Sigmoid colon (tissue), 7 donors: Measurements from ENCODE around the gene SRD5A3. TPM values are rescaled to one million over a fixed set of nuclear protein-coding genes. Genes with fewer than 3 reads are reported as not detected.

Experiments used
- DNase-seq: peaks from one replicate; pipeline ENCODE4 v3.0.0-alpha.2; 2019
- H3K27ac ChIP-seq, 4 donors: fragments of 200-600 bp; sonication (generic); one replicate each; pipeline ENCODE4 v1.5.1; 2016 to 2019; ENCODE audit warnings: mild to moderate bottlenecking in 1 of 4
- H3K27me3 ChIP-seq, 3 donors: fragments of 200-600 bp; sonication (generic); one replicate each; pipeline ENCODE4 v1.5.1; 2019; ENCODE audit warnings: mild to moderate bottlenecking in 1 of 3
- H3K36me3 ChIP-seq, 4 donors: fragments of 200-600 bp; sonication (generic); one replicate each; pipeline ENCODE4 v1.5.1; 2016 to 2019
- H3K4me1 ChIP-seq, 4 donors: fragments of 200-600 bp; sonication (generic); one replicate each; pipeline ENCODE4 v1.5.1; 2017 to 2019
- H3K4me3 ChIP-seq, 4 donors: fragments of 200-600 bp; sonication (generic); one replicate each; pipeline ENCODE4 v1.5.1; 2017 to 2019; ENCODE audit warnings: mild to moderate bottlenecking in 2 of 4, moderate library complexity in 1 of 4
- H3K9me3 ChIP-seq, 4 donors: fragments of 200-600 bp in 3 of 4; sonication (generic) in 3 of 4; one replicate each; pipeline versions ENCODE4 v1.5.1 to v1.6.1; 2013 to 2019
- EP300 ChIP-seq, 4 donors: sonication (generic); formaldehyde crosslinking; IDR thresholded peaks; one replicate each; pipeline ENCODE4 v1.6.1; 2017; ENCODE audit warnings: antibody characterized with exemption in 4 of 4
- POLR2A ChIP-seq, 2 donors: fragments of 450-650 bp; IDR thresholded peaks; one replicate each; pipeline ENCODE4 v1.6.1; 2016; ENCODE audit warnings: antibody characterized with exemption in 2 of 2, mild to moderate bottlenecking in 2 of 2, moderate library complexity in 2 of 2
- POLR2AphosphoS5 ChIP-seq, 4 donors: sonication (generic); formaldehyde crosslinking; IDR thresholded peaks; one replicate each; pipeline ENCODE4 v1.6.1; 2017; ENCODE audit warnings: antibody characterized with exemption in 4 of 4
- WGBS, 2 donors: extraction: QIAGEN DNeasy Blood & Tissue Kit; methylation state at CpG; one replicate each; pipeline ENCODE4 v1.1.7; 2013; 5-methylcytosine and 5-hydroxymethylcytosine counted together
- intact Hi-C: fragments of 100-400 bp; cut with DNase I; formaldehyde crosslinking; loops from one replicate; pipeline ENCODE4 v1.15.1; 2023
- polyA plus RNA-seq, 3 donors: library from polyadenylated mRNA; stranded (reverse); fragments of 200-250 nt; gene quantifications; one replicate each; pipeline ENCODE4 v1.2.3, GENCODE V29; 2013
- total RNA-seq, 4 donors: library from RNA; depleted of rRNA; stranded (reverse); fragments of >200 nt; gene quantifications; one replicate each; pipeline ENCODE4 v1.1.0, GENCODE V29; 2016
- TF ChIP-seq, protein P1 (sequence below), 4 experiments: fragments of 450-650 bp in 3 of 4; fragments of 200-600 bp in 1 of 4; IDR thresholded peaks; one replicate each; pipeline ENCODE4 v1.5.1; 2016 to 2019; ENCODE audit warnings: antibody characterized with exemption in 4 of 4, mild to moderate bottlenecking in 3 of 4, moderate library complexity in 2 of 4
- donor health status: healthy with polysubstance abuse.
- donor health status: Bipolar disorder and iron deficiency.
- donor health status: healthy.

SRD5A3 gene
- total and polyA plus RNA-seq, 7 donors = 2.2 to 9.3 (median 4.4) TPM

GRCh38 chr4:55376698-55377097 lies 30.7 kb downstream of the SRD5A3 start:
- no peaks in the 10 kb centered on the region for H3K27me3 ChIP-seq
- no peaks in the 10 kb centered on the region for H3K9me3 ChIP-seq
- H3K27ac ChIP-seq = no peak overlapping the region
- intact Hi-C loops = no loop called here
- H3K36me3 ChIP-seq = no peaks in the 10 kb centered on the region
- no peak for DNase-seq
- WGBS, 2 donors = 91 to 94% methylated on average over 2 of the region's 2 CpGs
- no peak overlapping the region for H3K4me3 ChIP-seq
- TF ChIP-seq EP300 (IDR thresholded peaks at IDR 0.05) (no peak), POLR2AphosphoS5 (IDR thresholded peaks at IDR 0.05) (no peak)
- TF ChIP-seq, protein P1, sequence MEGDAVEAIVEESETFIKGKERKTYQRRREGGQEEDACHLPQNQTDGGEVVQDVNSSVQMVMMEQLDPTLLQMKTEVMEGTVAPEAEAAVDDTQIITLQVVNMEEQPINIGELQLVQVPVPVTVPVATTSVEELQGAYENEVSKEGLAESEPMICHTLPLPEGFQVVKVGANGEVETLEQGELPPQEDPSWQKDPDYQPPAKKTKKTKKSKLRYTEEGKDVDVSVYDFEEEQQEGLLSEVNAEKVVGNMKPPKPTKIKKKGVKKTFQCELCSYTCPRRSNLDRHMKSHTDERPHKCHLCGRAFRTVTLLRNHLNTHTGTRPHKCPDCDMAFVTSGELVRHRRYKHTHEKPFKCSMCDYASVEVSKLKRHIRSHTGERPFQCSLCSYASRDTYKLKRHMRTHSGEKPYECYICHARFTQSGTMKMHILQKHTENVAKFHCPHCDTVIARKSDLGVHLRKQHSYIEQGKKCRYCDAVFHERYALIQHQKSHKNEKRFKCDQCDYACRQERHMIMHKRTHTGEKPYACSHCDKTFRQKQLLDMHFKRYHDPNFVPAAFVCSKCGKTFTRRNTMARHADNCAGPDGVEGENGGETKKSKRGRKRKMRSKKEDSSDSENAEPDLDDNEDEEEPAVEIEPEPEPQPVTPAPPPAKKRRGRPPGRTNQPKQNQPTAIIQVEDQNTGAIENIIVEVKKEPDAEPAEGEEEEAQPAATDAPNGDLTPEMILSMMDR (IDR thresholded peaks at IDR 0.05) = no peak
- no peaks in the 10 kb centered on the region for H3K4me1 ChIP-seq

- Histone ChIP-seq H3K9me3 (no peaks in the 10 kb centered on the region), H3K4me1 (no peaks in the 10 kb centered on the region), H3K4me3 (no peak overlapping the region), H3K36me3 (no peaks in the 10 kb centered on the region), H3K27ac (no peak overlapping the region), H3K27me3 (no peaks in the 10 kb centered on the region)
- DNase-seq = no peak
- TF ChIP-seq EP300 (IDR thresholded peaks at IDR 0.05) = no peak
- no peak for TF ChIP-seq POLR2AphosphoS5 (IDR thresholded peaks at IDR 0.05)
- no peak for TF ChIP-seq POLR2A (IDR thresholded peaks at IDR 0.05)
- TF ChIP-seq, protein P1 (IDR thresholded peaks at IDR 0.05) = no peak
- WGBS, 2 donors = 26 to 73% methylated on average over 13 of the region's 13 CpGs
- intact Hi-C loops = no loop called here
These were observed 32.8 kb downstream of the SRD5A3 start for GRCh38 chr4:55378617-55379467.

DNA sequence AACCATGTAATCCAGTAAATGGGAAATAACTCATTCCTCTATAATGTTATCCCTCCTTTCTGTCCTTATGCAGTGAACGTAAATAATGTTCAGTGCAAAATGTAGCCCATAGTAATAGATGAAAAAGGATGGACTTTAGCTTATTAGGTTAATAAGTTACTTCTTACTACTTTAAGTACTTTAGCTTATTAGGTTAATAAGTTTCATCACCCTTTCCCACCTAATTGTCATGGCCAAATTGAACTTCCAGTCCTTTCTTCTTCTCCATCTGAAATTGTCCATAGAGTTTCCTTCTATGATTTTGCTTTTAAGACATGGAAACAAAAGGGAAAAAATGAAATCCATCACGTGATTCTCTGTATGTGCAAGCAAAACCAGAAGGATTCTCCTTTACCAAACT lies 34.5 kb downstream of the SRD5A3 start:
- Histone ChIP-seq H3K27me3 (no peaks in the 10 kb centered on the region), H3K36me3 (no peaks in the 10 kb centered on the region), H3K4me1 (no peaks in the 10 kb centered on the region), H3K9me3 (no peaks in the 10 kb centered on the region), H3K27ac (no peak overlapping the region), H3K4me3 (no peak overlapping the region)
- WGBS, 2 donors = 88 to 90% methylated on average over 2 of the region's 2 CpGs
- TF ChIP-seq, protein P1 (IDR thresholded peaks at IDR 0.05) = no peak
- TF ChIP-seq EP300 (IDR thresholded peaks at IDR 0.05) (no peak), POLR2A (IDR thresholded peaks at IDR 0.05) (no peak), POLR2AphosphoS5 (IDR thresholded peaks at IDR 0.05) (no peak)
- no peak for DNase-seq
- intact Hi-C loops = no loop called here

GRCh38 chr4:55381502-55381901 lies 35.5 kb downstream of the SRD5A3 start:
- no peak overlapping the region for H3K4me3 ChIP-seq
- no peaks in the 10 kb centered on the region for H3K4me1 ChIP-seq
- no peaks in the 10 kb centered on the region for H3K36me3 ChIP-seq
- H3K27ac ChIP-seq = no peak overlapping the region
- intact Hi-C loops = no loop called here
- TF ChIP-seq EP300 (IDR thresholded peaks at IDR 0.05) = no peak
- TF ChIP-seq POLR2A (IDR thresholded peaks at IDR 0.05) = no peak
- H3K27me3 ChIP-seq = no peaks in the 10 kb centered on the region
- DNase-seq = no peak
- WGBS, 2 donors = 93 to 95% methylated on average over 7 of the region's 7 CpGs
- H3K9me3 ChIP-seq = no peaks in the 10 kb centered on the region

- no peak for TF ChIP-seq EP300 (IDR thresholded peaks at IDR 0.05)
- no peak for TF ChIP-seq POLR2A (IDR thresholded peaks at IDR 0.05)
- TF ChIP-seq, protein P1 (IDR thresholded peaks at IDR 0.05) = no peak
- no peak for TF ChIP-seq POLR2AphosphoS5 (IDR thresholded peaks at IDR 0.05)
- intact Hi-C loops = no loop called here
- 87 to 90% methylated on average over 3 of the region's 3 CpGs for WGBS, 2 donors
These were observed 36.5 kb downstream of the SRD5A3 start for GRCh38 chr4:55382488-55383003.

More at GRCh38 chr4:55382488-55383003, 36.5 kb downstream of the SRD5A3 start:
- Histone ChIP-seq H3K4me3 (no peak overlapping the region), H3K27me3 (no peaks in the 10 kb centered on the region), H3K4me1 (no peaks in the 10 kb centered on the region), H3K27ac (no peak overlapping the region), H3K9me3 (no peaks in the 10 kb centered on the region), H3K36me3 (no peaks in the 10 kb centered on the region)
- DNase-seq = no peak
